T47D (cell line): ENCODE results near the gene PIGU.
"Not testable (repeated sequence)": the region's sequence is repeated elsewhere in the genome, so short reads cannot be mapped to it uniquely, and the experiment has no call there.

Experiments used
- DNase-seq, 2 experiments: peaks; one replicate each; pipeline versions ENCODE4 v3.0.0 to v3.0.0-alpha.2; 2011 to 2012; ENCODE audit warnings: low read depth in 1 of 2, low spot score in 1 of 2
- JUND ChIP-seq: IDR thresholded peaks from 2 replicates; pipeline ENCODE4 v1.6.1; 2012; ENCODE audit warnings: low read depth
- in situ Hi-C: cut with HindIII; loops from 2 replicates; pipeline ENCODE4 v1.10.0; 2016; ENCODE audit warnings: low sequenced_read_pairs, low pct_unique_long_range_greater_than_20kb

The PIGU gene

GRCh38 chr20:34531608-34532265 lies 145.2 kb downstream of the PIGU start:
- DNase-seq, result no peak
- no peak for TF ChIP-seq JUND
- in situ Hi-C loops, result no loop called here

DNA sequence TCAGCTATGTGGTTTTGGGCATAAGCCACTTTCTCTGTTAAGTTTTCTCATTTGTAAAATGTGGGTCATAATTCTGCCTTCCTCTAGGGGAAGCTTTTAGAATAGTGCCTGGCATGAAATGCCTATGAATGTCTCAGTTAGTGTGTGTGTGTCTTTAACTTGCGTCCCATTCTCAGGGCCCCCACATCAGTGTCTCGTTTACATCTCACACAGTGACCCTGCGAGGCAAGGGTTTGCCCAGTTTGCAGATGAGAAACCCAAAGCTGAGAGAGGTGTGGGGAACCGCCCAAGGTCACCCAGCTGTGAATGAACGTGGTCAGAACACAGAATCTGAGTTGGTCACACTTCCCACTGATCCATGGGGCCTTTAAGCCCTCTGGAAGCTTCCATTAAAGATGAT lies 146.6 kb downstream of the PIGU start:
- in situ Hi-C loops, result no loop called here
- no peak for DNase-seq
- TF ChIP-seq JUND, result no peak

DNA sequence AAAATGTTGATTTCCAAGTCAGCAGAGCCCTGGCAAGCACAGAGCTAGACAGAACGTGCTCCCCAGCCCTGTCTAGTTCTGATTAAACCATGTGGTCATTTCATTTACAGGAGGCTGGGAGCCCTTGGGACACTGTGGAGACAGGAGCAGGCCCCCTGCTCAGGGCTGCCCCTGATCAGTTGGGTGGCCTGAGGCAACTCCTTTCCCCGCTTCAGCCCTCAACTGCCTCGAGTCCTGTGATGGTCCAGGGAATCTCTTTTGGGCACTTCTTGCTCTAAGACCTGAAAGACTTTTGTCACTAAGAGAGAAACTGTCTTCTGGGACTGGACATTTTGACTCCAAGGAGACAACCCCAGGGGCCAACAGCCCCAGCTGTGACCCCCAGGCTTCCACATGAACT lies 147.2 kb downstream of the PIGU start:
- TF ChIP-seq JUND, result no peak
- no peak for DNase-seq
- in situ Hi-C loops, result no loop called here

- no peak for DNase-seq
- no peak for TF ChIP-seq JUND
- in situ Hi-C loops, result no loop called here
Measured at GRCh38 chr20:34528921-34529297, 148.0 kb downstream of the PIGU start.

GRCh38 chr20:34527016-34527415 lies 149.9 kb downstream of the PIGU start:
- in situ Hi-C loops, result no loop called here
- no peak for DNase-seq
- TF ChIP-seq JUND, result no peak

- DNase-seq, result no peak
- TF ChIP-seq JUND, result no peak
- in situ Hi-C loops, result no loop called here
Measured at GRCh38 chr20:34526466-34526865, 150.4 kb downstream of the PIGU start.

GRCh38 chr20:34525709-34526416 lies 151.0 kb downstream of the PIGU start:
- TF ChIP-seq JUND, result peak; percentile 88
- peak; percentile 57 to 94 for DNase-seq
- in situ Hi-C loops, result no loop called here

GRCh38 chr20:34525342-34525708 lies 151.6 kb downstream of the PIGU start:
- no peak for TF ChIP-seq JUND
- peak in 1 of 2 experiments; percentile 18 for DNase-seq
- in situ Hi-C loops, result no loop called here

- in situ Hi-C loops, result no loop called here
- DNase-seq, result no peak
- TF ChIP-seq JUND, result no peak
Measured at GRCh38 chr20:34524426-34524825, 152.5 kb downstream of the PIGU start.

- in situ Hi-C loops, result no loop called here
- peak in 1 of 2 experiments; percentile 74 for DNase-seq
- TF ChIP-seq JUND, result no peak
Measured at GRCh38 chr20:34522969-34523871, 153.7 kb downstream of the PIGU start.

DNA sequence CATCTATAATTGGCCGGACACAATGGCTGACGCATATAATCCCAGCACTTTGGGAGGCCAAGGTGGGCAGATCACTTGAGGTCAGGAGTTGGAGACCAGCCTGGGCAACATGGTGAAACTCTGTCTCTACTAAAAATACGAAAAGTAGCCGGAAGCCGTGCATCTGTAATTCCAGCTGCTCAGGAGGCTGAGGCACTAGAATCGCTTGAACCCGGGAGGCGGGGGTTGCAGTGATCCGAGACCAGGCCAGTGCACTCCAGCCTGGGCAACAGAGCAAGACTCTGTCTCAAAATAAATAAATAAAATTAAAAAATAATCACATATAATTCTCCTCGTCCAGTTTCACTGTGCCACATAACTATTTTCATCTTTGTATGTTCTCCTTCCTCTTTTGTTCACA lies 157.1 kb downstream of the PIGU start:
- in situ Hi-C loops, DNase-seq: not testable (repeated sequence)

GRCh38 chr20:34518863-34519262 lies 158.0 kb downstream of the PIGU start:
- DNase-seq, in situ Hi-C loops: not testable (repeated sequence)

DNA sequence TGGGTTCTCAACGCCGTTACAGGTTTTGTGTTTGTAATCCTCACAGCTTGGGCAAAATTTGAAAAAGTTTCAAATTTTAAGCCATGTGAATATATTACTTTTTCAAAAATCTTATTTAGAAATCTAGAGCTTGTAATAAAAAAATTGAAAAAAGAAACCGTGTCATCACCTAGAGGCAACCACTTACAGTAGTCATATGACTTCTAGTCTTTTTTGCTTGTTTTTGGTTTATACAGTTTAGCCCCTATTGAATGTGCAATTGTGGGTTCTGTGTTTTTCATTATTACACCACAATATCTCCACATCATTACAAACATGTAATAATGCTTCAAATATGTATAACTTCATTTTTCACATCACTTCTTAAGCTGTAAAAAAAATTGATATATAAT lies 159.8 kb downstream of the PIGU start:
- TF ChIP-seq JUND, result no peak
- DNase-seq, result no peak
- in situ Hi-C loops, result no loop called here
